HepG2 (cell line): ENCODE data around the gene RNASE4. TPM values are rescaled to one million over a fixed set of nuclear protein-coding genes. Genes with fewer than 3 reads are reported as not detected.

Experiments
- ATAC-seq: fragments of 200-7000 bp; cut with Tn5 transposase; 3 replicates; pipeline ENCODE4 v1.9.1; 2020; ENCODE audit warnings: mild to moderate bottlenecking, moderate library complexity
- Bru-seq: library from RNA; stranded (reverse); fragments of 400-500 nt; gene quantifications from one replicate; lab custom pipeline; 2021; lab: Mats Ljungman, UMichigan
- BruChase-seq, 2 experiments: library from RNA; stranded (reverse); fragments of 400-500 nt; gene quantifications; one replicate each; lab custom pipeline; 2021; lab: Mats Ljungman, UMichigan
- BruUV-seq: library from RNA; stranded (reverse); fragments of 400-500 nt; replicated peaks from 2 replicates; lab custom pipeline; 2021; lab: Mats Ljungman, UMichigan
- CTCF ChIA-PET: fragments of 300-600 bp; formaldehyde crosslinking; extraction: SDS; loops from one replicate; lab custom pipeline; 2021; ENCODE audit warnings: low total read pairs, inconsistent platforms, low intra/inter-chr PET ratio; lab: Yijun Ruan, JAX
- POLR2A ChIA-PET: fragments of 350-600 bp; sonication (Branson Sonifier 250); formaldehyde crosslinking; loops from one replicate; lab custom pipeline; 2020; ENCODE audit warnings: antibody characterized with exemption, inconsistent platforms; lab: Yijun Ruan, JAX
- DNase-seq: peaks from one replicate; pipeline ENCODE4 v3.0.0-alpha.2; 2015; ENCODE audit warnings: low spot score
- FAIRE-seq: peaks from 3 replicates; lab custom pipeline; 2011; peaks lifted over from hg19 to GRCh38; lab: Jason Lieb, UNC
- H2AFZ ChIP-seq: one replicate; pipeline ENCODE4 v1.6.1; 2011; ENCODE audit warnings: low read length, inconsistent platforms
- H3K27ac ChIP-seq: fragments of 300-600 bp; 3 replicates; pipeline ENCODE4 v1.8.0; 2011; ENCODE audit warnings: mixed run types, mild to moderate bottlenecking, mixed read lengths, low read length, inconsistent platforms; ENCODE audit not compliant: insufficient read depth; ENCODE audit errors: extremely low read length
- H3K27me3 ChIP-seq, 2 experiments: fragments of 200-600 bp in 1 of 2; 2 replicates in 1 of 2; 3 replicates in 1 of 2; pipeline versions ENCODE4 v1.6.0 to v1.8.0; 2011; ENCODE audit warnings: low read length in 2 of 2, mild to moderate bottlenecking in 2 of 2, moderate library complexity in 2 of 2, inconsistent platforms in 1 of 2; ENCODE audit not compliant: insufficient read depth in 2 of 2, control insufficient read depth in 1 of 2
- H3K36me3 ChIP-seq, 2 experiments: fragments of 200-600 bp in 1 of 2; replicated peaks in 1 of 2; 2 replicates in 1 of 2; 3 replicates in 1 of 2; pipeline versions ENCODE4 v1.5.1 to v1.8.0; 2011; ENCODE audit warnings: low read length in 2 of 2, inconsistent platforms in 1 of 2; ENCODE audit not compliant: insufficient read depth in 2 of 2, control insufficient read depth in 1 of 2
- H3K4me1 ChIP-seq: 2 replicates; pipeline ENCODE4 v1.5.1; 2012; ENCODE audit warnings: low read length, inconsistent platforms; ENCODE audit not compliant: insufficient read depth
- H3K4me2 ChIP-seq: 2 replicates; pipeline ENCODE4 v1.6.0; 2011; ENCODE audit warnings: low read depth, low read length, inconsistent platforms
- H3K4me3 ChIP-seq, 3 experiments: fragments of 200-600 bp in 1 of 3; sonication (generic), shearing (Covaris generic) in 1 of 3; replicated peaks in 1 of 3; 2 replicates each; pipeline ENCODE4 v1.5.1; 2011 to 2016; ENCODE audit warnings: low read length in 3 of 3, inconsistent platforms in 2 of 3, low read depth in 2 of 3, mild to moderate bottlenecking in 2 of 3, control low read depth in 1 of 3, mixed read lengths in 1 of 3; ENCODE audit not compliant: insufficient read depth in 1 of 3
- H3K79me2 ChIP-seq: one replicate; pipeline ENCODE4 v1.6.1; 2011; ENCODE audit warnings: low read length, inconsistent platforms; ENCODE audit not compliant: insufficient read depth
- H3K9ac ChIP-seq: 2 replicates; pipeline ENCODE4 v1.6.0; 2011; ENCODE audit warnings: mild to moderate bottlenecking, low read depth, low read length, inconsistent platforms; ENCODE audit not compliant: insufficient read depth
- H3K9me3 ChIP-seq: 2 replicates; pipeline ENCODE4 v1.5.1; 2012; ENCODE audit warnings: mild to moderate bottlenecking, low read length
- H4K20me1 ChIP-seq: 2 replicates; pipeline ENCODE4 v1.6.0; 2011; ENCODE audit warnings: inconsistent platforms, mild to moderate bottlenecking, low read length, moderate library complexity; ENCODE audit not compliant: insufficient read depth
- ARHGAP35 ChIP-seq: sonication (generic); formaldehyde crosslinking; IDR thresholded peaks from 2 replicates; pipeline ENCODE4 v1.9.0; 2022; ENCODE audit warnings: mild to moderate bottlenecking, inconsistent platforms, moderate library complexity, missing genetic modification reagents, borderline replicate concordance
- CBX5 ChIP-seq: sonication (generic); formaldehyde crosslinking; IDR thresholded peaks from 2 replicates; pipeline ENCODE4 v1.4.0; 2020; ENCODE audit warnings: missing genetic modification reagents, borderline replicate concordance
- CC2D1A ChIP-seq: sonication (generic); formaldehyde crosslinking; IDR thresholded peaks from 2 replicates; pipeline ENCODE4 v1.8.1; 2023; ENCODE audit warnings: mild to moderate bottlenecking, missing genetic modification reagents
- HNF4A ChIP-seq: sonication (generic); formaldehyde crosslinking; IDR thresholded peaks from 2 replicates; pipeline ENCODE4 v1.4.0; 2020; ENCODE audit warnings: missing genetic modification reagents
- NFKBIZ ChIP-seq: IDR thresholded peaks from 2 replicates; pipeline ENCODE4 v1.6.1; 2018; ENCODE audit warnings: missing genetic modification reagents, missing compliant biosample characterization
- PHF21A ChIP-seq: sonication (generic); formaldehyde crosslinking; IDR thresholded peaks from 2 replicates; pipeline ENCODE4 v1.5.0; 2020; ENCODE audit warnings: mild to moderate bottlenecking, missing genetic modification reagents
- SRSF1 ChIP-seq: fragments of 200-400 bp; formaldehyde crosslinking; optimal IDR thresholded peaks from 2 replicates; pipeline ENCODE3; 2017; ENCODE audit warnings: mild to moderate bottlenecking, low read depth, low read length, moderate library complexity
- ZNF136 ChIP-seq: sonication (generic); formaldehyde crosslinking; IDR thresholded peaks from 2 replicates; pipeline ENCODE4 v1.8.1; 2022; ENCODE audit warnings: low read depth, mild to moderate bottlenecking, moderate library complexity, missing genetic modification reagents
- ZNF414 ChIP-seq: sonication (generic); formaldehyde crosslinking; IDR thresholded peaks from 2 replicates; pipeline ENCODE4 v1.5.0; 2020; ENCODE audit warnings: missing genetic modification reagents
- ZNF460 ChIP-seq: sonication (generic); formaldehyde crosslinking; IDR thresholded peaks from 2 replicates; pipeline ENCODE4 v1.5.1; 2020; ENCODE audit warnings: missing genetic modification reagents, mild to moderate bottlenecking, borderline replicate concordance
- WGBS: methylation state at CpG from one replicate; pipeline ENCODE4 v1.1.6; 2017; ENCODE audit warnings: low lambda C conversion rate; 5-methylcytosine and 5-hydroxymethylcytosine counted together
- in situ Hi-C: cut with HindIII; loops from 2 replicates; pipeline ENCODE4 v1.10.0; 2017; ENCODE audit warnings: low pct_unique_long_range_greater_than_20kb; ENCODE audit not compliant: extremely low pct_ligation_motif_present
- intact Hi-C: fragments of 100-400 bp; cut with micrococcal nuclease; formaldehyde crosslinking; loops from one replicate; pipeline ENCODE4 v1.10.0; 2022; ENCODE audit not compliant: unreplicated experiment
- long read RNA-seq, 2 experiments: library from RNA in 1 of 2; library from polyadenylated mRNA in 1 of 2; stranded (forward) in 1 of 2; unstranded in 1 of 2; transcript quantifications; one replicate each; pipeline ENCODE4 v2.0.0, GENCODE V29; 2019 to 2022
- polyA minus RNA-seq, 3 experiments: library from RNA; depleted of rRNA, polyadenylated mRNA; stranded (reverse); fragments of >200 nt; gene quantifications; 2 replicates each; pipeline ENCODE4 v1.2.3, GENCODE V29; 2011; ENCODE audit warnings: low replicate concordance in 1 of 3
- polyA plus RNA-seq, 8 experiments: library from polyadenylated mRNA; depleted of rRNA in 3 of 8; stranded (reverse) in 7 of 8; unstranded in 1 of 8; fragments of >200 nt; fragmentation: Illumina TruSeq in 4 of 8; extraction: Trizol in 4 of 8; gene quantifications; 2 replicates each; pipeline versions ENCODE4 v1.2.1 to v1.2.3, GENCODE V29; 2011 to 2016; ENCODE audit warnings: low read depth in 4 of 8, missing spikeins in 1 of 8, mixed read lengths in 1 of 8; ENCODE audit not compliant: insufficient read depth in 1 of 8
- total RNA-seq, 5 experiments: library from RNA; depleted of rRNA; stranded (reverse); fragments of >200 nt; fragmentation: Illumina TruSeq; extraction: Trizol; gene quantifications; 2 replicates each; pipeline ENCODE4 v1.2.3, GENCODE V29; 2016; ENCODE audit warnings: low read depth in 1 of 5
- TF ChIP-seq, protein P1 (sequence below): sonication (generic); formaldehyde crosslinking; IDR thresholded peaks from 2 replicates; pipeline ENCODE4 v1.9.0; 2022; ENCODE audit warnings: missing genetic modification reagents, mild to moderate bottlenecking, borderline replicate concordance

RNASE4 gene, protein sequence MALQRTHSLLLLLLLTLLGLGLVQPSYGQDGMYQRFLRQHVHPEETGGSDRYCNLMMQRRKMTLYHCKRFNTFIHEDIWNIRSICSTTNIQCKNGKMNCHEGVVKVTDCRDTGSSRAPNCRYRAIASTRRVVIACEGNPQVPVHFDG
- total RNA-seq (2016; rRNA removed; fragmentation: Illumina TruSeq; extraction: Trizol) (72.6 and 109 TPM in 2 replicates), polyA plus RNA-seq (2011; rRNA removed) (983 and 1,053 TPM in 2 replicates), polyA minus RNA-seq (2011; rRNA and poly(A)+ RNA removed; ENCODE audit: low replicate concordance) (8.4 and 784 TPM in 2 replicates), Bru-seq, nascent RNA (percentile 91 among the genes with signal in this experiment), BruChase-seq, experiment 1, labeled RNA remaining after a 6-hour chase (percentile 96 among the genes with signal in this experiment), BruChase-seq, experiment 2, labeled RNA remaining after a 2-hour chase (percentile 94 among the genes with signal in this experiment)
- total RNA-seq (2016; cell fraction: cytosol; rRNA removed; fragmentation: Illumina TruSeq; extraction: Trizol; ENCODE audit: low read depth) = 10.9 and 11.4 TPM in 2 replicates
- 67.4 and 98.7 TPM in 2 replicates for total RNA-seq (2016; cell fraction: insoluble cytoplasmic fraction; rRNA removed; fragmentation: Illumina TruSeq; extraction: Trizol)
- 28.9 and 30.2 TPM in 2 replicates for total RNA-seq (2016; cell fraction: membrane; rRNA removed; fragmentation: Illumina TruSeq; extraction: Trizol)
- total RNA-seq (2016; cell fraction: nucleus; rRNA removed; fragmentation: Illumina TruSeq; extraction: Trizol) = 95.6 and 108 TPM in 2 replicates
- polyA plus RNA-seq (2011; cell fraction: cytosol; rRNA removed) = 857 and 1,050 TPM in 2 replicates
- 311 and 364 TPM in 2 replicates for polyA plus RNA-seq (2011; cell fraction: nucleus; rRNA removed)
- 204 and 361 TPM in 2 replicates for polyA plus RNA-seq (2012)
- polyA plus RNA-seq (2016; cell fraction: cytosol; fragmentation: Illumina TruSeq; extraction: Trizol; ENCODE audit: low read depth) = 16.1 and 18.9 TPM in 2 replicates
- 74.2 and 86.3 TPM in 2 replicates for polyA plus RNA-seq (2016; cell fraction: insoluble cytoplasmic fraction; fragmentation: Illumina TruSeq; extraction: Trizol; ENCODE audit: low read depth)
- polyA plus RNA-seq (2016; cell fraction: membrane; fragmentation: Illumina TruSeq; extraction: Trizol; ENCODE audit: low read depth) = 32.5 and 32.6 TPM in 2 replicates
- 155 and 191 TPM in 2 replicates for polyA plus RNA-seq (2016; cell fraction: nucleus; fragmentation: Illumina TruSeq; extraction: Trizol; ENCODE audit: insufficient read depth, low read depth)
- polyA minus RNA-seq (2011; cell fraction: cytosol; rRNA and poly(A)+ RNA removed) = 239 and 293 TPM in 2 replicates
- polyA minus RNA-seq (2011; cell fraction: nucleus; rRNA and poly(A)+ RNA removed) = 93.9 and 153 TPM in 2 replicates
- long read RNA-seq, experiment 1, transcript RNASE4-201 (2 exons, 853 nt) = minor isoform, 13 of 418 reads
- long read RNA-seq, experiment 1, transcript RNASE4-203 (2 exons, 2,520 nt) = major isoform, 368 of 418 reads
- long read RNA-seq, experiment 1, transcript RNASE4-202 (2 exons, 1,341 nt) = minor isoform, 9 of 418 reads
- long read RNA-seq, experiment 1, partial matches to known transcripts = 0 of 418 reads
- long read RNA-seq, experiment 1, other reads (novel, unspliced or antisense) = 28 of 418 reads
- long read RNA-seq, experiment 2, transcript RNASE4-203 (2 exons, 2,520 nt) = major isoform, 178 of 355 reads
- long read RNA-seq, experiment 2, partial matches to known transcripts = 147 of 355 reads
- long read RNA-seq, experiment 2, other reads (novel, unspliced or antisense) = 23 of 355 reads

DNA sequence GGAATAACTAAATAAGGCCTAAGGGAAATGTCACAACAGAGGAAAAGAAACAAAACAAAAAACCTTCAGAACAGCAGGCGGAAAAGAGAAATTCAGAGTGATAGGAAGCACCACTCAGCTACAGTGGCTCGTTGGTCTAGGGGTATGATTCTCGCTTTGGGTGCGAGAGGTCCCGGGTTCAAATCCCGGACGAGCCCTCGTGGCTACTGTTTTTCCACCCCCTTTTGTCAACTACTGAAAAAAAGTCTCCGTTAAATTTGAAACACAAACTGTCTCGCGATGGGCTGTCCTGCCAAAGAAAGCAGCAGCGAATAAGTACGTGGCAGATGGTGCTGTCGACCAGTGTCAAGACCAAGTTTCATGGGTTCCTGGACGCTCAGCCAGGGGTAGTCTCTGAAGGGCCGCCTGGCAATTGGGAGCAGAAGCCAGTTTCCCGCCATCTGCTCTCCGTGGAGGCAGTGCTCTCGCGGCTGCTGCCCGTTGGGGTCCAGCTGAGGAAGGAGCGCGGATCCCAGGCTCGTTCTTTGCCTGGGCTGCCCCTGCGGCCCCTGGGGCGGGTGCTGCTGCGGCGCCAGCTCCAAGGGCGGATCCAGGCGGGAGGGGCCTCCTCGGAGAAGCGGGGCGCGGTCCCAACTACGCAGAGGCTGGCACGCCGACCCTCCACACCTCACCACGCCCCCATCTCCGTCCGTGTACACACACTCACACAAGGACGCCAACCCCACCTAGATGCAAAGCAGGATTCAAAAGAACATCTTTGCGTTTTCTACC, at the start of gene RNASE4:
Gene RNASE4, plus strand, starts transcription at position 670 of the 771 bp plus-strand sequence. CDS start 14,812 bp downstream, outside the sequence.
- peak; percentile 21 for FAIRE-seq
- BruUV-seq = no TSS peak
- intact Hi-C loops (loop anchor here (1.0 to 5.0 kb wide), 2 partner anchors 223 to 373 kb away; partner anchors contain the start of genes PIP4P1 and RNASE8), in situ Hi-C loops (loop anchor here (5.0 to 10.0 kb wide), 3 partner anchors 52 to 359 kb away; partner anchors contain the start of gene PIP4P1)
- no peaks in the 10 kb centered on the region; the same call in 1 of the 2 replicates for H4K20me1 ChIP-seq
- H3K9me3 ChIP-seq = no peaks in the 10 kb centered on the region
- 1% methylated on average over 17 of the region's 42 CpGs for WGBS
- peak within 1 kb of the TSS; percentile 95 for H3K9ac ChIP-seq
- DNase-seq = peak; percentile 85
- peaks cover 39% of the 10 kb centered on the region for H3K79me2 ChIP-seq
- H2AFZ ChIP-seq = peak within 1 kb of the TSS; percentile 35
- H3K4me2 ChIP-seq = peak within 1 kb of the TSS; percentile 96
- CTCF ChIA-PET = interaction anchor here (1.1 to 1.5 kb wide), 2 partner anchors 12 to 75 kb away, joined by 3 read pairs; no protein-coding TSS in a partner anchor
- peak within 1 kb of the TSS; percentile 97 for H3K27ac ChIP-seq
- ATAC-seq = peak; percentile 29
- peak within 1 kb of the TSS; percentile 83 to 89 (median 89) for H3K4me3 ChIP-seq
- peaks cover 0 to 5% of the 10 kb centered on the region in 2 experiments; a peak in 1 of 5 replicates for H3K27me3 ChIP-seq
- no peaks in the 10 kb centered on the region; a peak in 2 of 5 replicates for H3K36me3 ChIP-seq
- H3K4me1 ChIP-seq = peaks cover 31% of the 10 kb centered on the region
- POLR2A ChIA-PET = interaction anchor here (0.6 to 8.9 kb wide), 18 partner anchors 8 to 827 kb away, joined by 3 to 141 read pairs (median 8); partner anchors contain the start of genes APEX1, ARHGEF40, OSGEP and PARP2
- peak; percentile 24; the same call in 1 of the 2 replicates for TF ChIP-seq ARHGAP35
- TF ChIP-seq SRSF1 = no peak
- no peak for TF ChIP-seq CC2D1A
- TF ChIP-seq ZNF136 (CRISPR knock-in tag) = 0 out of 2 replicates have a peak, but pooled peaks have one; percentile 76
- TF ChIP-seq PHF21A (CRISPR knock-in tag) = no peak
- TF ChIP-seq NFKBIZ (CRISPR knock-in tag) = peak; percentile 61; the same call in 1 of the 2 replicates
- 0 out of 2 replicates have a peak, but pooled peaks have one; percentile 40 for TF ChIP-seq HNF4A (CRISPR knock-in tag)
- no peak; the same call in 1 of the 2 replicates for TF ChIP-seq ZNF460 (CRISPR knock-in tag)
- TF ChIP-seq CBX5 (CRISPR knock-in tag) = peak; percentile 21; the same call in 1 of the 2 replicates
- TF ChIP-seq ZNF414 (CRISPR knock-in tag) = no peak
- TF ChIP-seq, protein P1, sequence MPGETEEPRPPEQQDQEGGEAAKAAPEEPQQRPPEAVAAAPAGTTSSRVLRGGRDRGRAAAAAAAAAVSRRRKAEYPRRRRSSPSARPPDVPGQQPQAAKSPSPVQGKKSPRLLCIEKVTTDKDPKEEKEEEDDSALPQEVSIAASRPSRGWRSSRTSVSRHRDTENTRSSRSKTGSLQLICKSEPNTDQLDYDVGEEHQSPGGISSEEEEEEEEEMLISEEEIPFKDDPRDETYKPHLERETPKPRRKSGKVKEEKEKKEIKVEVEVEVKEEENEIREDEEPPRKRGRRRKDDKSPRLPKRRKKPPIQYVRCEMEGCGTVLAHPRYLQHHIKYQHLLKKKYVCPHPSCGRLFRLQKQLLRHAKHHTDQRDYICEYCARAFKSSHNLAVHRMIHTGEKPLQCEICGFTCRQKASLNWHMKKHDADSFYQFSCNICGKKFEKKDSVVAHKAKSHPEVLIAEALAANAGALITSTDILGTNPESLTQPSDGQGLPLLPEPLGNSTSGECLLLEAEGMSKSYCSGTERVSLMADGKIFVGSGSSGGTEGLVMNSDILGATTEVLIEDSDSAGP = peak; percentile 86
